ENCODE data around the gene TRAF3.

- TF ChIP-seq SIN3A (IDR thresholded peaks at IDR 0.05; ENCODE audit: borderline replicate concordance, insufficient read depth, low read length): no peak
- TF ChIP-seq POLR2AphosphoS5 (IDR thresholded peaks at IDR 0.05; ENCODE audit: low read depth, low read length): no peak
- no peak for TF ChIP-seq TAF1 (IDR thresholded peaks at IDR 0.05; ENCODE audit: borderline replicate concordance, insufficient read depth, low read length)
Measured at GRCh38 chr14:102736956-102737355, 40.3 kb upstream of the TRAF3 start.
